ENCODE data around the gene HDAC4.

The HDAC4 gene

GRCh38 chr2:239236808-239237205, 164.0 kb downstream of the HDAC4 start:
- Histone ChIP-seq H3K36me3 (ENCODE audit: control insufficient read depth, insufficient read depth, low read length) (no peaks in the 10 kb centered on the region), H3K27ac (ENCODE audit: insufficient read depth, low read length, poor library complexity, severe bottlenecking) (no peak overlapping the region), H3K4me1 (ENCODE audit: control insufficient read depth, insufficient read depth, low read length, poor library complexity, severe bottlenecking) (peaks cover 20% of the 10 kb centered on the region), H3K4me3 (ENCODE audit: insufficient read depth, low read depth, low read length, poor library complexity, severe bottlenecking) (no peak overlapping the region), H3K9me3 (ENCODE audit: control insufficient read depth, low read length) (no peaks in the 10 kb centered on the region), H3K27me3 (replicated peaks; ENCODE audit: control insufficient read depth, insufficient read depth, low read length, poor library complexity, severe bottlenecking) (no peaks in the 10 kb centered on the region)
- DNase-seq = no peak

DNA sequence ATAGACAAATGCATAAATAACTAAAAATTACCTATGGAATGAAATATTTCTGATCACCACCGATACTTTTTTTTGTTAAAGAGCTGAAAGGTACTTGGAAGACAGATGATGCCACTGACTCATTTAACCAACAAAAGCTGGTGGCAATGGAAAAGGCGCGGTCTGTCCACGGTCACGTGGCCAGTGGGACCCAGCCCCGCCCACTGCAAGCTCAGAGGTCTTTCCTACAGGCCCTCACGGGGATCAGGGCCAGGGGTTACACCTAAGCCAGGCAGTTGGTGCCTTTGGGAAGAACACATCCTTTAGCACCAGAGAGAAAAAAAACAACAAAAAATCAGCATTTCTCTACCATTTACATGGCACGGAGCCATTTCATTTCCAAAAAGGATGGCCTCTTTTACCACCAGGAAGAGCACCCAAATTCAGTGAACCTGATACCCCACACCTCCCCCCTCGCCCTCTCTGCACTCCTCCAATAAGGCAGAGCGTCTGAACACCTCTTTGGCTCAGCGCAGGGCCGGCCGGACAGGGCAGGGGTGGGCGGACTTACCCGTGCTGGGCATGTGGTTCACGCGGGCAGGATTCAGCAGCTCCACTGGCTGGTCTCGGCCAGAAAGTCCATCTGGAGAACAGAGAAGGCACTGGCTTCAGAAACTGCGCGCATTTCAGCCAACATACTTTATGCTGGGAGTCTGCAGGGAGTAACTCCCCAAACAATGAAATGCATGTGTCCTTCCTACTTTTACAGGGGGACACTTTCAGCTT, 164.6 kb downstream of the HDAC4 start:
- Histone ChIP-seq H3K36me3 (ENCODE audit: control insufficient read depth, insufficient read depth, low read length) (no peaks in the 10 kb centered on the region), H3K4me1 (ENCODE audit: control insufficient read depth, insufficient read depth, low read length, poor library complexity, severe bottlenecking) (peaks cover 23% of the 10 kb centered on the region), H3K27me3 (replicated peaks; ENCODE audit: control insufficient read depth, insufficient read depth, low read length, poor library complexity, severe bottlenecking) (no peaks in the 10 kb centered on the region), H3K9me3 (ENCODE audit: control insufficient read depth, low read length) (no peaks in the 10 kb centered on the region), H3K27ac (ENCODE audit: insufficient read depth, low read length, poor library complexity, severe bottlenecking) (no peak overlapping the region), H3K4me3 (ENCODE audit: insufficient read depth, low read depth, low read length, poor library complexity, severe bottlenecking) (no peak overlapping the region)
- no peak for DNase-seq

DNA sequence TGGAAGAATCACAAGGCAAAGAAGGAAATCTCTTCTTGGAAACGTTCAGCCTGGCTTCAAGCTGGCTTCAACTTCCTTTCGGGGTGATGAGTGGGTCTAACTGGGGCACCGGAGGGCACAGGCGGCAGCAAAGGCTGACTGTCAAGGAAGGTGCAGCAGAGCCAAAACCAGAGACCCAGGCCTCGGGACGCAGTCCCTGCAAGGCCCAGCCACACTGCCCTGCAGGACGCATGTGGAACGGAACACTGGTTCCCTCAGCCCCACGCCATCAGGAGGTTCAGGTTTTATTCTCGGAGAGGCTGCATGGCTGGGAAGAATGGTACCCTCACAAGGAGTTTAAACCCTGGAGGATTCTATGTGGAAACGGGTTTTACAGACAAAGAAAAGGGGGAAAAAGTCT, 165.5 kb downstream of the HDAC4 start:
- Histone ChIP-seq H3K27me3 (replicated peaks; ENCODE audit: control insufficient read depth, insufficient read depth, low read length, poor library complexity, severe bottlenecking) (no peaks in the 10 kb centered on the region), H3K4me1 (ENCODE audit: control insufficient read depth, insufficient read depth, low read length, poor library complexity, severe bottlenecking) (peaks cover 26% of the 10 kb centered on the region), H3K9me3 (ENCODE audit: control insufficient read depth, low read length) (no peaks in the 10 kb centered on the region), H3K27ac (ENCODE audit: insufficient read depth, low read length, poor library complexity, severe bottlenecking) (no peak overlapping the region), H3K4me3 (ENCODE audit: insufficient read depth, low read depth, low read length, poor library complexity, severe bottlenecking) (no peak overlapping the region), H3K36me3 (ENCODE audit: control insufficient read depth, insufficient read depth, low read length) (no peaks in the 10 kb centered on the region)
- DNase-seq = no peak

GRCh38 chr2:239234191-239235175, 166.3 kb downstream of the HDAC4 start:
- Histone ChIP-seq H3K4me1 (ENCODE audit: control insufficient read depth, insufficient read depth, low read length, poor library complexity, severe bottlenecking) (peaks cover 26% of the 10 kb centered on the region), H3K27ac (ENCODE audit: insufficient read depth, low read length, poor library complexity, severe bottlenecking) (no peak overlapping the region), H3K4me3 (ENCODE audit: insufficient read depth, low read depth, low read length, poor library complexity, severe bottlenecking) (no peak overlapping the region), H3K36me3 (ENCODE audit: control insufficient read depth, insufficient read depth, low read length) (no peaks in the 10 kb centered on the region), H3K9me3 (ENCODE audit: control insufficient read depth, low read length) (no peaks in the 10 kb centered on the region), H3K27me3 (replicated peaks; ENCODE audit: control insufficient read depth, insufficient read depth, low read length, poor library complexity, severe bottlenecking) (no peaks in the 10 kb centered on the region)
- DNase-seq = no peak

DNA sequence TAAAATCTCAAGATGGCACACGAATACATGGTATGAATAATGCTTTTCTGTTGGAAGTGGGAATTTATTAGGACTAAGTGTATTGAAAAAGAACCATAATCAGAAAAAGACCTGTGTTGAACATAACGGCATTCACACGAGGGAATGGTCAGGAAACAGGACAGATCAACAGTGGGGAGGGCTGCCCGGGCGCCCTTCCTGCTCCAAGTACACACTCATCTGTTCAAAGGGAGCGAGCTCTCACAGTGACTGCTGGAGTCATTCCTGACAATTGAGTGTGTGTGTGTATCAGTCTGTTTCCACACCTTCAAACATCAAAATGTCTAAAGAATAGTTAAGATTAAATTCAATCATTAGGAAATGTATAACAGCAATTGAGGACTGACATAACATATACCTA, 167.2 kb downstream of the HDAC4 start:
- Histone ChIP-seq H3K9me3 (ENCODE audit: control insufficient read depth, low read length) (no peaks in the 10 kb centered on the region), H3K4me1 (ENCODE audit: control insufficient read depth, insufficient read depth, low read length, poor library complexity, severe bottlenecking) (peaks cover 26% of the 10 kb centered on the region), H3K36me3 (ENCODE audit: control insufficient read depth, insufficient read depth, low read length) (no peaks in the 10 kb centered on the region), H3K27ac (ENCODE audit: insufficient read depth, low read length, poor library complexity, severe bottlenecking) (no peak overlapping the region), H3K27me3 (replicated peaks; ENCODE audit: control insufficient read depth, insufficient read depth, low read length, poor library complexity, severe bottlenecking) (no peaks in the 10 kb centered on the region), H3K4me3 (ENCODE audit: insufficient read depth, low read depth, low read length, poor library complexity, severe bottlenecking) (no peak overlapping the region)
- DNase-seq = no peak

DNA sequence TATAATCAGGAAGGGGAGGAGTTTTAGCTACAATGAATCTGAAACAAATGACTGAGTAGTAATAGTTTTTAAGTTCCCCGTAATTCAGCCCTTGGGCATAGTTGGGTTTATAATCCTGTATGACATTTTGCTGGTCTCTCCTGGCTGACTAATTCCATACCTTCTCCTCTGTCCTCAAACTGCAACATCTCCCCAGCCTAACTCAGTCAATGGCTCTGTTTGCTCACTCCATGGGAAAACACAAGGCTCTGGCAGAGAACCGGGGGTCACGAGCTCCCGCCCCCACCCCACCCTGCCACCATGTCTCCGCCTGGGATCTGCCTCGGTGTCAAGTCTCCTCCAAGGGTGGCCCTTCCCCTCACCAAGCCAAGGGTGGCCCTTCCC, 168.6 kb downstream of the HDAC4 start:
- peaks cover 26% of the 10 kb centered on the region for H3K4me1 ChIP-seq (ENCODE audit: control insufficient read depth, insufficient read depth, low read length, poor library complexity, severe bottlenecking)

DNA sequence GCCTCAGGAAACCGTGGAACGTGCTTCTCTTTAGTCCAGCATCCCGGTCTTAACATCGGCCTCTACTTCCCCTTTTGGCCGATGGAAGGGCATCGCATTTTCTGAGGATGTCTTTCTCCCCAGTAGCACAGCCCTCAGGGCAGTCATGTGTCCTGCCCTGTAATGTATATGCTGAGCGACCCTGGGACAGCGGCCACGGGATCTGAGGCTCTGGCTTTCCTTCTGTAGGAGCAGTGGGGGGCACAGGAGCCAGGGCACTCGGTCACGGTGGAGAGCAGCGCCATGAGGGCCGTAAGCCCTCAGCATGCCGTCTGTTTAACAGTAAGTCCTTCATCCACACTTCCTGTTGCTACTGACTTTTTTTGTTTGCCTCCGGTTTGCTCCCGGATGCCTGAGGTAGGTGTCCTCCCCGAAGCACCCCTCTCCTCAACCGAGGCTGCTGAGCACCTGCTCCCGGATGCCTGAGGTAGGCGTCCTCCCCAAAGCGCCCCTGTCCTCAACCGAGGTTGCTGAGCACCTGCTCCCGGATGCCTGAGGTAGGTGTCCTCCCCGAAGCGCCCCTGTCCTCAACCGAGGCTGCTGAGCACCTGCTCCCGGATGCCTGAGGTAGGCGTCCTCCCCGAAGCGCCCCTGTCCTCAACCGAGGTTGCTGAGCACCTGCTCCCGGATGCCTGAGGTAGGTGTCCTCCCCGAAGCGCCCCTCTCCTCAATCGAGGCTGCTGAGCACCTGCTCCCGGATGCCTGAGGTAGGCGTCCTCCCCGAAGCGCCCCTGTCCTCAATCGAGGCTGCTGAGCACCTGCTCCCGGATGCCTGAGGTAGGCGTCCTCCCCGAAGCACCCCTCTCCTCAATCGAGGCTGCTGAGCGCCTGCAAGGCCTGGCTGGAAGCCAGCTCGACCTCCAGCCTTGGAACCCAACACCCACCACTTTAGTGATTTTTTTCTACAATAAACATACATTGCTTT, 169.3 kb downstream of the HDAC4 start:
- H3K4me3 ChIP-seq (ENCODE audit: insufficient read depth, low read depth, low read length, poor library complexity, severe bottlenecking) = peak overlapping the region; percentile 29
- peaks cover 29% of the 10 kb centered on the region for H3K4me1 ChIP-seq (ENCODE audit: control insufficient read depth, insufficient read depth, low read length, poor library complexity, severe bottlenecking)
- no peaks in the 10 kb centered on the region for H3K27me3 ChIP-seq (replicated peaks; ENCODE audit: control insufficient read depth, insufficient read depth, low read length, poor library complexity, severe bottlenecking)
- no peak for DNase-seq
- no peaks in the 10 kb centered on the region for H3K9me3 ChIP-seq (ENCODE audit: control insufficient read depth, low read length)
- H3K36me3 ChIP-seq (ENCODE audit: control insufficient read depth, insufficient read depth, low read length) = no peaks in the 10 kb centered on the region
- H3K27ac ChIP-seq (ENCODE audit: insufficient read depth, low read length, poor library complexity, severe bottlenecking) = peak overlapping the region; percentile 71

More for the DNA sequence above, 168.6 kb downstream of the HDAC4 start:
- Histone ChIP-seq H3K9me3 (ENCODE audit: control insufficient read depth, low read length) (no peaks in the 10 kb centered on the region), H3K27ac (ENCODE audit: insufficient read depth, low read length, poor library complexity, severe bottlenecking) (peak overlapping the region; percentile 32), H3K36me3 (ENCODE audit: control insufficient read depth, insufficient read depth, low read length) (no peaks in the 10 kb centered on the region), H3K4me3 (ENCODE audit: insufficient read depth, low read depth, low read length, poor library complexity, severe bottlenecking) (peak overlapping the region; percentile 25), H3K27me3 (replicated peaks; ENCODE audit: control insufficient read depth, insufficient read depth, low read length, poor library complexity, severe bottlenecking) (no peaks in the 10 kb centered on the region)
- no peak for DNase-seq

DNA sequence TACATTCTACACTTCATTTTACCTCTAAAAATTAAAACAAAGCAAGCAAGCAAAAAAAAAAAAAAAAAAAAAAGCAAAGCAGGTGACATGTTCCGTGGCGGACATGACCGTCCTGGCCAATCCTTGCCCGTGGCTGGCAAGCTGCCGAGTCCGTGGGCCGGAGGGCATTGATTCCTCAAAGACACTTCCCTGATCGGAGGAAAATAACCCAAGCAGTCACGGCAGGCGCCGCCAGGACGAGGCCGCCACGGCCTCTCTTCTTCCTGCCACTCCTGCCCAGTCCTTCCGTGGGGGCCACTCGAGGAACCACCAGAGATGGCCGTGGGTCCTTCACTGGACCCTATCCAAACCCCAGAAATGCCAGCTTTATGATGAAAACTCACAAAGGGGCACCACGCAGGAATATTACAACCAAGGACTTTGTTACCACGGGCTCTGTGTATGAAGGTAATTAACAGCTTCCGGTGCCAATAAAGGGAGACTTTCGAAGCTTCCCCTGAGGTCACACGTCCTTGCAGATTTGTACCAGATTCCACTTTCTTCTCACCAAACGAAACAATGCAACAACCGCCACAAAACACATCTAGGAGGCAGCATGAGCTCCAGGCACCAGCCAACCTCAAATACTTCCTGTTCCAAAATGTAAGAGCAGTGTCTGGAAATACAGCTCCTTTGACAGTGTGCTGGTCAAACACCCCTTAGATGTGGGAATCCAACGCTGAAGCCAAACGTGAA, 170.3 kb downstream of the HDAC4 start:
- Histone ChIP-seq H3K4me1 (ENCODE audit: control insufficient read depth, insufficient read depth, low read length, poor library complexity, severe bottlenecking) (peaks cover 35% of the 10 kb centered on the region), H3K36me3 (ENCODE audit: control insufficient read depth, insufficient read depth, low read length) (no peaks in the 10 kb centered on the region), H3K27me3 (replicated peaks; ENCODE audit: control insufficient read depth, insufficient read depth, low read length, poor library complexity, severe bottlenecking) (no peaks in the 10 kb centered on the region), H3K4me3 (ENCODE audit: insufficient read depth, low read depth, low read length, poor library complexity, severe bottlenecking) (peak overlapping the region; percentile 29), H3K27ac (ENCODE audit: insufficient read depth, low read length, poor library complexity, severe bottlenecking) (peak overlapping the region; percentile 71), H3K9me3 (ENCODE audit: control insufficient read depth, low read length) (no peaks in the 10 kb centered on the region)
- DNase-seq = no peak
